Stimulated activated CD4-positive, alpha-beta T cell treated with anti-CD3 and anti-CD28 coated beads, Interleukin-15, amount 100 ng/mL, for 48 hours (primary cell): ENCODE data around the gene OCSTAMP.

ENCODE experiments used
- DNase-seq, 2 donors: peaks; one replicate each; pipeline ENCODE4 v3.0.0-alpha.2; 2020; ENCODE audit warnings: low read depth in 2 of 2

The OCSTAMP gene

GRCh38 chr20:46519471-46520068 is 30.9 kb downstream of the OCSTAMP start:
- no peak for DNase-seq

DNA sequence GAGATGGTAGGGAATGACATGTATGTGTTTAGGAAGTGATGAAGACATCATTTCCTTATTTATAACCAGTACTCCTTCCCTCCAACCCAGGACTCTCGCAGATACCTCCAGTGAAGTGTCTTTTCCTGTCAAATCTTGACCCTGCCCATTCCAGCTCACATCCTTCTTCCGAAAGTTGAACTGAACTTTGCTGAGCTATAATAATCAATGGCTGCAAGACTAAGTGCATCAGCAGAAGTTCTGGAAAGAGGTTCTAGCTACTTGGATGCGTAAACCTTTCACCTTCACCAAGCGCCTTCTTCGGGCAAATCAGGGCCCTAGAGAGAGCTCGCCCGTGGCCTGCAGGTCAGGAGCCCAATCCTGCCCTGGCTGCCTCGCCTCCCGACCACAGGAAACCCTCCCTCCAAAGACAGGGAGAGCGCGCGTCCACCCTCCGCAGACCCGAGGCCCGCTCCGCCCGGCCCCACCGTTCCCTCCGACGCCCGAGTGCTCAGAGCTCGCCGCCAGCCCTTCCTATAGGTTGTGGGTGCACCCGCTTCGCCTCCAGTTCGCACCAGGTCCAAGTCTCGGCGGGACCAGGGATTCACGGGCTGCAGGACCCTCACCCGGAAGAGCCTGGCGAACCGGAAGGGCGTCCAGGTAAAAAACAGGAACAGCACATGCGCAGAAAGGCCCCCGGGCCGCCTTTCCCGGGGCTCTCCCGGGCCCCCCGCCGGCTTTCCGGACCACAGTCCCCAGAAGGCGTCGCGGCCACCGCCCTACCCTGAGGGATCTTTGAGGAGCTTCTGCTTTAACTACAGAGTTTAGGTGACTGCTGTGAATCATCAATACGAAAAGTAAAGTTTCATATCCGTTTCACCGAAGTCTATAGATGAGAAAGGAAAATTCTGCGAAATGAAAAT is 37.3 kb downstream of the OCSTAMP start, which contains the start of gene ZNF334:
TSS of gene ZNF334 (minus strand) at position 617 of the 902 bp plus-strand sequence. CDS start 1,457 bp downstream, outside the sequence.
- peak; percentile 36 to 43 for DNase-seq

DNA sequence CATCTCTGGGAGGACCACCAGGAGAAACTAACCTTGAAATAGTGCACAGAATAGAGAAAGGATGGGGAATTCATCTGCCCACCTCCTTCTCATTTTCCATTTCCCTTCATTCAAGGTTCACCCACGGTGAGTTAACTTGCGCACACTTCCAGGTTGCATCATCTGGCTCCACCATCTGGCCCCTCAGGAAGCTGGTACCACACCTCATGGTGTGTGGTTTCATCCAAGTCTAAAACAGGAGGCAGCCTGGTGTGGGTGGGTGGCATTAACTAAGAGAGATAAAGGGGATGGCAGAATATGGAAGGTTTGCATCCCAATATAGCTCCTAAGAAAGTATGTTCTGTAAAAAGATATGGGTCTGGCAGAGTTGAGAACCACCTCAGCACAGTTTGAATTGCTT is 40.9 kb downstream of the OCSTAMP start:
- no peak for DNase-seq

GRCh38 chr20:46507760-46508407 is 42.6 kb downstream of the OCSTAMP start:
- no peak for DNase-seq

DNA sequence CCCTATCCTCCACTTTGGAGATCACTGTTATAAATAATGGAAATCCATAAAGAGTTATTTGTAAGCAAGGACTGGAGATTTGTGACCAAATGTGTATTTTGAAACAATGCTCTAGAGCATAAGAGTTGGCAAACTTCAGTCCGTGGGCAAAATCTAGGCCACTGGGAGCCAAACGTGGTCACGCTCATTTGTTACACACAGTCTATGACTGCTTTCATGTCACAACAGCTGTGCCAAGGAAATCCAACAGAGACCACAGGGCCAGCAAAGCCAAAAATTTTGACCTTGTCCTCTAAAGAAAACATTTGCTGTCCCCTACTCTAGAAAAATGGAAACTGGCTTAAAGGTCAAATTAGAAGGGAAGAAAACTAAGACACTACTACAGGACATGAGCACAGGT is 44.9 kb downstream of the OCSTAMP start:
- no peak for DNase-seq

DNA sequence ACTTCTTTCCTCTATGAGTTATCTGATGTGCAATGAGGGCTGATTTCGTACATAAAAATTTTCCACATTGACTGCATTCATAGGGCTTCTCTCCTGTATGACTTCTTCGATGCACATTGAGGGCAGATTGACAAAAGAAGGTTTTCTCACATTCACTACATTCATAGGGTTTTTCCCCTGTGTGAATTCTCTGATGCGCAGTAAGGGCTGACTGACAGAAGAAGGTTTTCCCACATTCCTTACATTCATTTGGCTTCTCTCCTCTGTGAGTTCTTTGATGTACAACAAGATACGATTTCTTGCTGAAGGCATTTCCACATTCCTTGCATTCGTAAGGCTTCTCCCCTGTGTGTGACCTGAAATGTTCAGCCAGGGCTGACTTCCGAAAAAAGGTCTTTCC is 48.5 kb downstream of the OCSTAMP start:
- no peak for DNase-seq

DNA sequence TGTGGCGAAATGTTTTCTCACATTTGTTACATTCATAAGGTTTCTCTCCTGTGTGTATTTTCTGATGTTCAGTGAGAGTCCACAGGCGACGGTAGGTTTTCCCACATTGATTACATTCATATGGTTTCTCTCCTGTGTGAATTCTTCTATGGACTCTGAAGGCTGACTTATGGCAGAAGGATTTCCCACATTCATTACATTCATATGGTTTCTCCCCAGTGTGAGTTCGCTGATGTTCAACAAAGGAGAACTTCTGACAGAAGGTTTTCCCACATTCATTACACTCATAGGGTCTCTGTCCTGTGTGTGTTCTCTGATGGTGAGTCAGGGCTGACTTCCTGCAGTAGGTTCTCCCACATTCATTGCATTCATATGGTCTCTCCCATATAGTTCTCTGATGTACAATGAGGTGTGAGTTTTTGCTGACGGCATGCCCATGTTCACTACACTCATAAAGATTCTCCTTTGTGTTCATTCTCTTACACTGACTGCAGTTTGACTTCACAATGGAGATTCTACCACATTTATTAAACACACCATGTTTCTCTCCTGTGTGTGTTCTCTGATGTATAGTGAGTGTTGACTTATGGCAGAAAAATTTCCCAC is 49.0 kb downstream of the OCSTAMP start:
- no peak for DNase-seq

- DNase-seq, result no peak
These were observed 56.4 kb downstream of the OCSTAMP start for GRCh38 chr20:46494077-46494476.

GRCh38 chr20:46491354-46491753 is 59.1 kb downstream of the OCSTAMP start:
- no peak for DNase-seq
